Coronary artery (tissue), 2 donors: ENCODE measurements around the gene CEP76.
A peak's percentile ranks its signal among the peaks of the same experiment; 100 is the strongest.

Experiments
- DNase-seq: peaks from one replicate; pipeline ENCODE4 v3.0.0-alpha.2; 2017; ENCODE audit warnings: low spot score
- H3K27ac ChIP-seq, 2 donors: fragments of 200-600 bp; sonication (generic); one replicate each; pipeline ENCODE4 v1.5.1; 2016 to 2019
- H3K4me3 ChIP-seq: fragments of 200-600 bp; sonication (generic); 2 replicates; pipeline ENCODE4 v1.5.1; 2016; ENCODE audit warnings: mild to moderate bottlenecking, moderate library complexity
- CTCF ChIP-seq: fragments of 200-600 bp; sonication (generic); IDR thresholded peaks from one replicate; pipeline ENCODE4 v1.5.1; 2019; ENCODE audit warnings: antibody characterized with exemption

CEP76 gene

GRCh38 chr18:12686100-12686499 lies 16.4 kb downstream of the CEP76 start:
- no peak overlapping the region for H3K4me3 ChIP-seq
- DNase-seq: no peak
- TF ChIP-seq CTCF: no peak

GRCh38 chr18:12679183-12679786 lies 23.2 kb downstream of the CEP76 start:
- Histone ChIP-seq H3K4me3 (peak overlapping the region; percentile 61), H3K27ac (peak overlapping the region; percentile 41 to 81)
- DNase-seq: no peak
- TF ChIP-seq CTCF: no peak

More at GRCh38 chr18:12686100-12686499, 16.4 kb downstream of the CEP76 start:
- H3K27ac ChIP-seq: no peak overlapping the region

GRCh38 chr18:12668041-12668440 lies 34.5 kb downstream of the CEP76 start:
- no peak for DNase-seq
- TF ChIP-seq CTCF: no peak
- Histone ChIP-seq H3K27ac (no peak overlapping the region), H3K4me3 (no peak overlapping the region)

GRCh38 chr18:12659904-12660605 lies 42.5 kb downstream of the CEP76 start:
- H3K4me3 ChIP-seq: no peak overlapping the region
- TF ChIP-seq CTCF: peak; percentile 78
- DNase-seq: no peak
- no peak overlapping the region for H3K27ac ChIP-seq

- DNase-seq: no peak
- Histone ChIP-seq H3K27ac (peak overlapping the region; percentile 97 to 98), H3K4me3 (peak overlapping the region; percentile 78)
- no peak for TF ChIP-seq CTCF
Observed at GRCh38 chr18:12658426-12659138, 43.9 kb downstream of the CEP76 start.

- peak within 1 kb of the TSS; percentile 78 for H3K4me3 ChIP-seq
- peak; percentile 83 for DNase-seq
- TF ChIP-seq CTCF: no peak
- peak within 1 kb of the TSS; percentile 97 to 98 for H3K27ac ChIP-seq
Observed at GRCh38 chr18:12657684-12658425, 44.7 kb downstream of the CEP76 start, which contains the start of gene SPIRE1. TSS of gene SPIRE1 (minus strand) at chr18:12658107. CDS start at chr18:12657866, 241 bp downstream.
